HG02571 (cell line): Measurements from ENCODE around the gene IFFO2.

ENCODE experiments used
- ATAC-seq: cut with Tn5 transposase; IDR thresholded peaks from one replicate; pipeline ENCODE4 v1.9.1; 2021; ENCODE audit warnings: mild to moderate bottlenecking, moderate library complexity; ENCODE audit not compliant: unreplicated experiment

Gene IFFO2

GRCh38 chr1:18921516-18922251 lies 34.8 kb downstream of the IFFO2 start:
- ATAC-seq = no peak

GRCh38 chr1:18920931-18921330 lies 35.5 kb downstream of the IFFO2 start:
- ATAC-seq = no peak

- ATAC-seq = no peak
Observed at GRCh38 chr1:18919956-18920355, 36.5 kb downstream of the IFFO2 start.

GRCh38 chr1:18919197-18919905 lies 37.1 kb downstream of the IFFO2 start:
- no peak for ATAC-seq

- no peak for ATAC-seq
Observed at GRCh38 chr1:18918417-18918816, 38.1 kb downstream of the IFFO2 start.

- no peak for ATAC-seq
Observed at GRCh38 chr1:18917071-18917799, 39.2 kb downstream of the IFFO2 start.

GRCh38 chr1:18915341-18915740 lies 41.1 kb downstream of the IFFO2 start:
- no peak for ATAC-seq

GRCh38 chr1:18913065-18913835 lies 43.2 kb downstream of the IFFO2 start:
- no peak for ATAC-seq

GRCh38 chr1:18912550-18912949 lies 43.9 kb downstream of the IFFO2 start:
- ATAC-seq = no peak

- no peak for ATAC-seq
Observed at GRCh38 chr1:18908911-18909771, 47.3 kb downstream of the IFFO2 start.

- no peak for ATAC-seq
Observed at GRCh38 chr1:18907917-18908845, 48.3 kb downstream of the IFFO2 start.

- ATAC-seq = no peak
Observed at GRCh38 chr1:18907021-18907916, 49.2 kb downstream of the IFFO2 start.

GRCh38 chr1:18903291-18903756 lies 53.2 kb downstream of the IFFO2 start:
- ATAC-seq = no peak

- peak; percentile 93 for ATAC-seq
Observed at GRCh38 chr1:18902523-18903290, 53.8 kb downstream of the IFFO2 start, which contains the start of gene ALDH4A1. TSS of gene ALDH4A1 (minus strand) at chr1:18902555. CDS start at chr1:18902523, 32 bp downstream.

GRCh38 chr1:18901952-18902522 lies 54.4 kb downstream of the IFFO2 start:
- peak; percentile 14 for ATAC-seq

GRCh38 chr1:18901147-18901951 lies 55.1 kb downstream of the IFFO2 start:
- no peak for ATAC-seq
